Coronary artery (tissue), 2 donors: ENCODE data around the gene SMIM35.
A peak's percentile ranks its signal among the peaks of the same experiment; 100 is the strongest.
"Not testable (repeated sequence)": the region's sequence is repeated elsewhere in the genome, so short reads cannot be mapped to it uniquely, and the experiment has no call there.

ENCODE experiments used
- DNase-seq: peaks from one replicate; pipeline ENCODE4 v3.0.0-alpha.2; 2017; ENCODE audit warnings: low spot score
- H3K27ac ChIP-seq, 2 donors: fragments of 200-600 bp; sonication (generic); one replicate each; pipeline ENCODE4 v1.5.1; 2016 to 2019
- H3K4me3 ChIP-seq: fragments of 200-600 bp; sonication (generic); 2 replicates; pipeline ENCODE4 v1.5.1; 2016; ENCODE audit warnings: mild to moderate bottlenecking, moderate library complexity
- CTCF ChIP-seq: fragments of 200-600 bp; sonication (generic); IDR thresholded peaks from one replicate; pipeline ENCODE4 v1.5.1; 2019; ENCODE audit warnings: antibody characterized with exemption

The SMIM35 gene

GRCh38 chr11:118012083-118012669 is 74.6 kb downstream of the SMIM35 start:
- peak overlapping the region in 1 of 2 donors; percentile 68 for H3K27ac ChIP-seq
- TF ChIP-seq CTCF = no peak
- no peak overlapping the region for H3K4me3 ChIP-seq
- no peak for DNase-seq

- DNase-seq = no peak
- TF ChIP-seq CTCF = no peak
- peak overlapping the region; percentile 32 to 82 for H3K27ac ChIP-seq
- no peak overlapping the region for H3K4me3 ChIP-seq
Measured at GRCh38 chr11:118010738-118011461, 75.9 kb downstream of the SMIM35 start.

- no peak for TF ChIP-seq CTCF
- H3K4me3 ChIP-seq = no peak overlapping the region
- peak overlapping the region; percentile 32 to 82 for H3K27ac ChIP-seq
- no peak for DNase-seq
Measured at GRCh38 chr11:118009864-118010737, 76.7 kb downstream of the SMIM35 start.

- TF ChIP-seq CTCF = no peak
- no peak overlapping the region for H3K4me3 ChIP-seq
- peak overlapping the region in 1 of 2 donors; percentile 56 for H3K27ac ChIP-seq
- no peak for DNase-seq
Measured at GRCh38 chr11:118008271-118008911, 78.4 kb downstream of the SMIM35 start.

GRCh38 chr11:118007563-118008270 is 79.0 kb downstream of the SMIM35 start:
- not testable (repeated sequence) for H3K4me3 ChIP-seq, DNase-seq
- peak overlapping the region in 1 of 2 donors; percentile 72 for H3K27ac ChIP-seq

- no peak for DNase-seq
- peak overlapping the region in 1 of 2 donors; percentile 72 for H3K27ac ChIP-seq
- no peak overlapping the region for H3K4me3 ChIP-seq
- no peak for TF ChIP-seq CTCF
Measured at GRCh38 chr11:118007040-118007439, 79.7 kb downstream of the SMIM35 start.
